DMS153 treated with DMSO at 0.1 percent for 48 hours (cell line): ENCODE measurements around the gene ATXN2L.
"Not testable (repeated sequence)": the region's sequence is repeated elsewhere in the genome, so short reads cannot be mapped to it uniquely, and the experiment has no call there.

Source experiments
- DNase-seq: peaks from one replicate; lab custom pipeline; 2025; ENCODE audit not compliant: unreplicated experiment; lab: John Stamatoyannopoulos, UW

The ATXN2L gene

GRCh38 chr16:28837672-28838557 is 15.1 kb downstream of the ATXN2L start:
- DNase-seq, result no peak

GRCh38 chr16:28838558-28838918 is 15.7 kb downstream of the ATXN2L start:
- no peak for DNase-seq

- no peak for DNase-seq
Observed at GRCh38 chr16:28839004-28839639, 16.3 kb downstream of the ATXN2L start.

GRCh38 chr16:28839899-28840298 is 17.1 kb downstream of the ATXN2L start:
- no peak for DNase-seq

GRCh38 chr16:28842696-28843095 is 19.9 kb downstream of the ATXN2L start:
- no peak for DNase-seq

- no peak for DNase-seq
Observed at GRCh38 chr16:28843766-28844165, 21.0 kb downstream of the ATXN2L start.

- no peak for DNase-seq
Observed at GRCh38 chr16:28844226-28844885, 21.6 kb downstream of the ATXN2L start.

GRCh38 chr16:28845293-28845692 is 22.5 kb downstream of the ATXN2L start:
- DNase-seq, result no peak

- DNase-seq, result no peak
Observed at GRCh38 chr16:28845761-28846079, 22.9 kb downstream of the ATXN2L start.

GRCh38 chr16:28846080-28846932 is 23.5 kb downstream of the ATXN2L start, which contains the start of gene TUFM:
Gene TUFM (minus strand): TSS chr16:28846348. CDS start chr16:28846269, 79 bp downstream.
- DNase-seq, result peak; percentile 94

GRCh38 chr16:28846933-28847273 is 24.1 kb downstream of the ATXN2L start:
- DNase-seq, result no peak

- DNase-seq, result no peak
Observed at GRCh38 chr16:28858421-28858820, 35.6 kb downstream of the ATXN2L start.

GRCh38 chr16:28859326-28859725 is 36.5 kb downstream of the ATXN2L start:
- no peak for DNase-seq

- DNase-seq, result no peak
Observed at GRCh38 chr16:28863929-28864793, 41.4 kb downstream of the ATXN2L start.

- DNase-seq, result no peak
Observed at GRCh38 chr16:28865001-28865688, 42.3 kb downstream of the ATXN2L start.

GRCh38 chr16:28865722-28866453 is 43.1 kb downstream of the ATXN2L start:
- DNase-seq, result no peak

GRCh38 chr16:28866454-28866804 is 43.6 kb downstream of the ATXN2L start:
- no peak for DNase-seq

- no peak for DNase-seq
Observed at GRCh38 chr16:28867241-28867640, 44.4 kb downstream of the ATXN2L start.

GRCh38 chr16:28867646-28868045 is 44.8 kb downstream of the ATXN2L start:
- not testable (repeated sequence) for DNase-seq
